HepG2 (cell line): ENCODE measurements around the gene LITAF. TPM values are rescaled to one million over a fixed set of nuclear protein-coding genes. Genes with fewer than 3 reads are reported as not detected.
A peak's percentile ranks its signal among the peaks of the same experiment; 100 is the strongest.

Source experiments
- KMT2B ChIP-seq: IDR thresholded peaks from 2 replicates; pipeline ENCODE4 v1.6.1; 2016; ENCODE audit warnings: missing genetic modification reagents, missing compliant biosample characterization
- POLR2AphosphoS2 ChIP-seq: IDR thresholded peaks from 2 replicates; pipeline ENCODE4 v1.6.1; 2011; ENCODE audit warnings: low read depth, low read length, improper control_type of control experiment
- PRMT3 ChIP-seq: sonication (generic); formaldehyde crosslinking; IDR thresholded peaks from 2 replicates; pipeline ENCODE4 v1.8.1; 2022; ENCODE audit warnings: low read depth, mild to moderate bottlenecking, moderate library complexity, missing genetic modification reagents, borderline replicate concordance
- ZBTB38 ChIP-seq: sonication (generic); formaldehyde crosslinking; IDR thresholded peaks from 2 replicates; pipeline ENCODE4 v1.5.1; 2020; ENCODE audit warnings: mild to moderate bottlenecking, missing genetic modification reagents
- ZMYM3 ChIP-seq: sonication (generic); formaldehyde crosslinking; IDR thresholded peaks from 2 replicates; pipeline ENCODE4 v1.5.1; 2020; ENCODE audit warnings: mild to moderate bottlenecking, missing genetic modification reagents
- ZNF160 ChIP-seq: sonication (generic); formaldehyde crosslinking; IDR thresholded peaks from 2 replicates; pipeline ENCODE4 v1.8.0; 2022; ENCODE audit warnings: mild to moderate bottlenecking, inconsistent platforms, missing genetic modification reagents
- ZNF441 ChIP-seq: sonication (generic); formaldehyde crosslinking; IDR thresholded peaks from 2 replicates; pipeline ENCODE4 v1.7.0; 2021; ENCODE audit warnings: missing genetic modification reagents, borderline replicate concordance
- ZNF670 ChIP-seq: sonication (generic); formaldehyde crosslinking; IDR thresholded peaks from 2 replicates; pipeline ENCODE4 v1.8.0; 2022; ENCODE audit warnings: mild to moderate bottlenecking, missing genetic modification reagents, borderline replicate concordance
- ZNF720 ChIP-seq: sonication (generic); formaldehyde crosslinking; IDR thresholded peaks from 2 replicates; pipeline ENCODE4 v1.4.0; 2020; ENCODE audit warnings: missing genetic modification reagents
- ZNF761 ChIP-seq: sonication (generic); formaldehyde crosslinking; conservative IDR thresholded peaks from 2 replicates; pipeline ENCODE4 v1.4.0; 2020; ENCODE audit warnings: mild to moderate bottlenecking, missing genetic modification reagents
- polyA plus RNA-seq, 8 experiments: library from polyadenylated mRNA; depleted of rRNA in 3 of 8; stranded (reverse) in 7 of 8; unstranded in 1 of 8; fragments of >200 nt; fragmentation: Illumina TruSeq in 4 of 8; extraction: Trizol in 4 of 8; gene quantifications; 2 replicates each; pipeline versions ENCODE4 v1.2.1 to v1.2.3, GENCODE V29; 2011 to 2016; ENCODE audit warnings: low read depth in 4 of 8, missing spikeins in 1 of 8, mixed read lengths in 1 of 8; ENCODE audit not compliant: insufficient read depth in 1 of 8
- total RNA-seq, 5 experiments: library from RNA; depleted of rRNA; stranded (reverse); fragments of >200 nt; fragmentation: Illumina TruSeq; extraction: Trizol; gene quantifications; 2 replicates each; pipeline ENCODE4 v1.2.3, GENCODE V29; 2016; ENCODE audit warnings: low read depth in 1 of 5
- TF ChIP-seq, protein P1 (sequence below): sonication (generic); formaldehyde crosslinking; IDR thresholded peaks from 2 replicates; pipeline ENCODE4 v1.4.0; 2020; ENCODE audit warnings: missing genetic modification reagents

The LITAF gene
- total and polyA plus RNA-seq, 2 of the 13 experiments (the other 11 are each of a cell fraction or from before 2014, with no cell fraction given), result 80.1 to 141 TPM

DNA sequence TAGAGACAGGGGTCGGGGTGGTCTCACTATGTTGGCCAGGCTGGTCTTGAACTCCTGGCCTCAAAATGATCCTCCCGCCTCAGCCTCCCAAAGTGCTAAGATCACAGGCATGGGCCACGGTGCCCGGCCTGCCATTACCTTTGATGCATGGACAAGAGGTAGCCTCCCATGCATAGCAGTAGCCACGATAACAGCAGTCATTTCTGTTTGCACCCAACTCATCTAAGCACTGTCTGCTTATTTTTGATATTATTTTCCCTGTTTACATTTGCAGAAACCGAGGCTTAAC lies 44.0 kb upstream of the LITAF start (continued):
- TF ChIP-seq, protein P1, sequence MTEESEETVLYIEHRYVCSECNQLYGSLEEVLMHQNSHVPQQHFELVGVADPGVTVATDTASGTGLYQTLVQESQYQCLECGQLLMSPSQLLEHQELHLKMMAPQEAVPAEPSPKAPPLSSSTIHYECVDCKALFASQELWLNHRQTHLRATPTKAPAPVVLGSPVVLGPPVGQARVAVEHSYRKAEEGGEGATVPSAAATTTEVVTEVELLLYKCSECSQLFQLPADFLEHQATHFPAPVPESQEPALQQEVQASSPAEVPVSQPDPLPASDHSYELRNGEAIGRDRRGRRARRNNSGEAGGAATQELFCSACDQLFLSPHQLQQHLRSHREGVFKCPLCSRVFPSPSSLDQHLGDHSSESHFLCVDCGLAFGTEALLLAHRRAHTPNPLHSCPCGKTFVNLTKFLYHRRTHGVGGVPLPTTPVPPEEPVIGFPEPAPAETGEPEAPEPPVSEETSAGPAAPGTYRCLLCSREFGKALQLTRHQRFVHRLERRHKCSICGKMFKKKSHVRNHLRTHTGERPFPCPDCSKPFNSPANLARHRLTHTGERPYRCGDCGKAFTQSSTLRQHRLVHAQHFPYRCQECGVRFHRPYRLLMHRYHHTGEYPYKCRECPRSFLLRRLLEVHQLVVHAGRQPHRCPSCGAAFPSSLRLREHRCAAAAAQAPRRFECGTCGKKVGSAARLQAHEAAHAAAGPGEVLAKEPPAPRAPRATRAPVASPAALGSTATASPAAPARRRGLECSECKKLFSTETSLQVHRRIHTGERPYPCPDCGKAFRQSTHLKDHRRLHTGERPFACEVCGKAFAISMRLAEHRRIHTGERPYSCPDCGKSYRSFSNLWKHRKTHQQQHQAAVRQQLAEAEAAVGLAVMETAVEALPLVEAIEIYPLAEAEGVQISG (CRISPR knock-in tag), result no peak
- no peak for TF ChIP-seq POLR2AphosphoS2
- TF ChIP-seq ZMYM3, result peak; percentile 86
- no peak for TF ChIP-seq KMT2B (CRISPR knock-in tag)
- no peak for TF ChIP-seq ZNF670 (CRISPR knock-in tag)
- no peak for TF ChIP-seq ZNF720
- TF ChIP-seq ZNF761 (CRISPR knock-in tag), result 0 out of 2 replicates have a peak, but pooled peaks have one; percentile 2
- no peak for TF ChIP-seq PRMT3
- TF ChIP-seq ZNF160 (CRISPR knock-in tag), result no peak
- no peak for TF ChIP-seq ZBTB38 (CRISPR knock-in tag)
- TF ChIP-seq ZNF441 (CRISPR knock-in tag), result 0 out of 2 replicates have a peak, but pooled peaks have one; percentile 27
